Measurements from ENCODE around the gene CUX1.

DNA sequence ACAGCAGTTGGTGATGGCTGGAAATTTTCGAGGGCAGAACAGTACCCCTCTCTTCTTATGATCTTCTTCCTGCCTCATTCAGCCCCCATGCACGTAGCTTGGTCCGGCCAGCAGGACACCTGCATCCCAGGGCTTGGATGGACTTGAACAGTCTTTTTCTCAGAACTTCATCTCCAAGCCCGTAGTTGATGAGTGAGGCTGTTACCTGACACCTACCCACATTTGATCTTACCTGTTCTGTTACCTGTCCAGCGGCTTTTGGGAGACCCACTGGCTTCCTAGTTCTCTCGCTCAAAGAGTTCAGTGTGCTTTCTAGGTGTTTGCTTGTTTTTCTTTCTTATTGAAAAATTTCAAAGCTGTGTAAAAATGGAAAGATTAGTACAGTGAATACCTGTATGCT lies 212.2 kb downstream of the CUX1 start:
- TF ChIP-seq, protein P1, sequence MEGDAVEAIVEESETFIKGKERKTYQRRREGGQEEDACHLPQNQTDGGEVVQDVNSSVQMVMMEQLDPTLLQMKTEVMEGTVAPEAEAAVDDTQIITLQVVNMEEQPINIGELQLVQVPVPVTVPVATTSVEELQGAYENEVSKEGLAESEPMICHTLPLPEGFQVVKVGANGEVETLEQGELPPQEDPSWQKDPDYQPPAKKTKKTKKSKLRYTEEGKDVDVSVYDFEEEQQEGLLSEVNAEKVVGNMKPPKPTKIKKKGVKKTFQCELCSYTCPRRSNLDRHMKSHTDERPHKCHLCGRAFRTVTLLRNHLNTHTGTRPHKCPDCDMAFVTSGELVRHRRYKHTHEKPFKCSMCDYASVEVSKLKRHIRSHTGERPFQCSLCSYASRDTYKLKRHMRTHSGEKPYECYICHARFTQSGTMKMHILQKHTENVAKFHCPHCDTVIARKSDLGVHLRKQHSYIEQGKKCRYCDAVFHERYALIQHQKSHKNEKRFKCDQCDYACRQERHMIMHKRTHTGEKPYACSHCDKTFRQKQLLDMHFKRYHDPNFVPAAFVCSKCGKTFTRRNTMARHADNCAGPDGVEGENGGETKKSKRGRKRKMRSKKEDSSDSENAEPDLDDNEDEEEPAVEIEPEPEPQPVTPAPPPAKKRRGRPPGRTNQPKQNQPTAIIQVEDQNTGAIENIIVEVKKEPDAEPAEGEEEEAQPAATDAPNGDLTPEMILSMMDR (IDR thresholded peaks at IDR 0.05; ENCODE audit: insufficient read depth, low read depth, low read length) = no peak
- no peak for TF ChIP-seq EZH2 (IDR thresholded peaks at IDR 0.05; ENCODE audit: insufficient read depth, low read length)

All from astrocyte (in vitro differentiated cells and primary cell).